Fibroblast of skin of right quadriceps (primary cell): Measurements from ENCODE around the gene EPS8L1.
A peak's percentile ranks its signal among the peaks of the same experiment; 100 is the strongest.
"Not testable (repeated sequence)": the region's sequence is repeated elsewhere in the genome, so short reads cannot be mapped to it uniquely, and the experiment has no call there.

Experiments
- DNase-seq: peaks from one replicate; pipeline ENCODE4 v3.0.0-alpha.2; 2013

Gene EPS8L1

DNA sequence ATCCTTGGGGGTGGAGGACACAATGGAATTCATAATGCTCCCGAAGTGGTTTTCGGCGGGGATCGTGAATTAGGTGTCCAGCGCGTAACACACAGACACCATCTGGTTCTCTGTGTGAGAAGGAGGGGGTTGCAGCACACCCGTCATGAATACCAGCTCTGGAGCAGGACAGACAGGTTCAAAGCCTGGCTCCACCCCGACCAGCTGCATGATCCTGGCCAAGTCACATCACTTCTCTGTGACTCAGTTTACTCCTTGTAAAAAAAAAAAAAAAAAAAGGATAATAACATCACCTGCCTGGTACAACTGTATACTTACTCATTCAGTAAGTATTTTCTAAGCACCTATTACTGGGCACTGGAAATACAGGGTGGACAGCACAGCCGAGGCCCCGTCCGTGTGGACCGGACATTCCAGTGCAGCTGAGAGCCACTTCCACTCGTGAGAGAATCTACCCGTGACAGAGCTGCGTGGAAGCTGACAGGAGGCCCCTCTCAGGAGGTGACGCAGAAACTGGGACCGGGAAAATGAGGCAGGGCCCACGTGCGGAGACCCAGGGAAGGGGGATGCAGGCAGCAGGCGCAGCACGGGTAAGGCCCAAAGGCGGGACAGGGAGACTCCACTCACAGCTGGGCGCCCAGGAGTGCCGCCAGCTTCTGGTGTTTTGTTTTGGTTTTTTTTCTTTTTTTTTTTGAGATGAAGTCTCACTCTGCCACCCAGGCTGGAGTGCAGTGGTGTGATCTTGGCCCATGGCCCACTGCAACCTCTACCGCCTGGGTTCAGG, 24.7 kb upstream of the EPS8L1 start:
- DNase-seq, result no peak

DNA sequence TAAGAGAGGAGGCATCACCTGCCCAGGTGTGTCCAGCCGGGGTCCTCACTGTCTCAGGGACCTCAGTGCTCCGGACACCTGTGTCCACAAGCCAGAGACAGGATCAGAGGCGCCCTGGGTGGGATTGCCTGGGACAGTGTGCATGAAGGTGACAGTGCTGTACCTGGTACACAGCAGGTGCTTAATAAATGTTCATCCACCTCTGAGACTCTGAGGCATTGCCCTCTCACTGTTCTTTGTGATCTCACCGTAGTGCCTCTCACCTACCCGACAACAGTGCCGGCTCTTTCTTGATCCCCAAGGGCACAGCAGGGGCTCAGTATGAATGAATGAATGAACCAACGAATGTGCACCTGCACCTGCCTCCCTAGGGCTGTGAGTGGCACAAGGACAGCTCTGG, 21.9 kb upstream of the EPS8L1 start:
- DNase-seq, result no peak

DNA sequence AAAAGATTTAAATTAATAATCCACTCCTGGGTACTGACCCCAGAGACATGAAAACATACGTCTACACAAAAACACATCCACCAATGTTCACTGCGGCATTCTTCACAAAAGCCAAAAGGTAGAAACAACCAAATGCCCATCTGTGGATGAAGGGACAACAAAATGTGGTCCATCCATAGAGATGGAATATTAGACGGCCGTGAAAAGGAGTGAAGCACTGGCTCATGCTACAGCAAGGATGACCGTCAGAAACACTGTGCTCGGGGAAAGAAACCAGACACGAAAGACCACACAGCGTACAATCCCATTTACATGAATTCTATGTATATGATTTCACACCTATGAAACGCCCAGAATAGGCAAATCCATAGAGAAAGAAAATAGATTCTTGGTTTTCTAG, 18.8 kb upstream of the EPS8L1 start:
- DNase-seq, result no peak

DNA sequence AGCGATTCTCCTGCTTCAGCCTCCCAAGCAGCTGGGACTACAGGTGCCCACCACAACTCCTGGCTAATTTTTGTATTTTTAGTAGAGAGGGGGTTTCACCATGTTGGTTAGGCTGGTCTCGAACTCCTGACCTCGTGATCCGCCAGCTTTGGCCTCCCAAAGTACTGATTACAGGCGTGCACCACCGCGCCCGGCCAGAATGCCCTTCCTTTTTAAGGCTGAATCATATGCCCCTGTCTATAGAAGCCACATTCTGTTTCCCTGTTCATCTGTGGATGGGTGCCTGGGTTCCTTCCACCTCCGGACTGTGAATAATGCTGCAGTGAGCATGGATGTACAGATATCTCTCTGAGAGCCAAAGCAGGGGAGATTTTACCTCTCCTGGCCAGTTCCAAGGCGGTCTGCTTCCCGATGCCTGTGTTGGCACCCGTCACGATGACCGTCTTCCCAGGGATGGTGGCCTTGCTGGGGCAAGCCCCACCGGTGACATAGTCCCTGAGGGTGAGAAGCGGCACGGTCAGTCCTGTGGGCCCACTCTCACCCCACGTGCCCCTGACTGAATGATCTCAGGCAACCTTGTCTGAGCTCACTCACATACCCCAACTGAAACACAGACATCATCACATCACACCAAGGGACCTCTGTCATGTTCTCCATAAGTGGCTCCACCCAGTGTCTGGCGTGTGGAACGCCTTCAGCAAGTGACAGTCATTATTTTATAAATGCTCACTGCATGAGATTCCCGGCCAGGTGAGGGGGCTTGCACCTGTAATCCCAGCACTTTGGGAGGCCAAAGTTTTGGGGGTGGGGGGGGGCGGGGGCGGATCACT, 16.7 kb upstream of the EPS8L1 start:
- no peak for DNase-seq

DNA sequence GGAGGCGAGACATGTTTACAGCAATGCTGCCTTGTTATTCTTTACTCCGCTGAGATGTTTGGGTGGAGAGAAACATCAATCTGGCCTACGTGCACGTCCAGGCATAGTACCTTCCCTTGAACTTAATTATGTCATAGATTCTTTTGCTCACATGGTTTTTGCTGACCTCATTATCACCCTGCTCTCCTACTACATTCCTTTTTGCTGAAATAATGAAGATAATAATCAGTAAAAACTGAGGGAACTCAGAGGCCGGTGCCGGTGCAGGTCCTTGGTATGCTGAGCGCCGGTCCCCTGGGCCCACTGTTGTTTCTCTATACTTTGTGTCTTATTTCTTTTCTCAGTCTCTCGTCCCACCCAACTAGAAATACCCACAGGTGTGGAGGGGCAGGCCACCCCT, 15.4 kb upstream of the EPS8L1 start:
- not testable (repeated sequence) for DNase-seq

DNA sequence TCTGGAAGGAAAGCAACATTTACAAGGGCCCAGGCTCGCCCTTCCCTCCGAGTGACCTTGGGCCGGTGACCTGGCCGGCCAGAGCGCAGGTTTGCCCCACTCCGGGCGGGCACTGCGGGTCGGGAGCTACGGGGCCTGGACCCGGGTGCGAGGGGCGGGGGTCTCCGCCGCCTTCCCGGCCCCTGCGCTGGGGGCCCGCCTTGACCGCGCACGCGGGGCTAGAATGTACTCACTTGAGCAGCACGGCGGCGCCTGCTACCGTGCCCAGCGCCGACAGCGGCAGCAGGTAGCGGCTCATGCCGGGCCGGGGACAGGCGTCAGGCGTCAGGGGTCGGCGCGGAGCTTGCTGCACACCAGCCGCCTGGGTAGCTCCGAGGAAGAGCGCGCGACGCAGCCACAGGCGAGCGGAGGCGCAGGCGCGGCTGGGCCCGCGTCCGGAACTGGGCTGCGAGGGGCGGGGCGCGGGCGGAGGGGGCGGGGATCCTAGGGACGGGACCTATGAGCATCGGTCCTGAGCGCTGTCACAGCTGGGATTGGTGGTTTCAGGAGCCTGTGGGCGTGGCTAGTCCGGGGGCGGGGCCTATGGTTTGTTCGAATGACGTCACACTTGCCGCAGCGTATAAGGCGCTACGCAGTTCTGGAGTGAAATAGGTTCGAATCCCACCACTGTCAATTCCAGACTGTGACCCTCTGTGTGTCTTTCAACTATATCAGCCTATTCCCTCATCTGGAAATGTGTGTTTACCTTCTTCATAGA, 12.8 kb upstream of the EPS8L1 start, which contains the start of gene RDH13:
Gene RDH13 (minus strand): TSS at position 414 of the 757 bp plus-strand sequence. CDS start 116 bp downstream, at position 298.
- DNase-seq, result peak; percentile 93

DNA sequence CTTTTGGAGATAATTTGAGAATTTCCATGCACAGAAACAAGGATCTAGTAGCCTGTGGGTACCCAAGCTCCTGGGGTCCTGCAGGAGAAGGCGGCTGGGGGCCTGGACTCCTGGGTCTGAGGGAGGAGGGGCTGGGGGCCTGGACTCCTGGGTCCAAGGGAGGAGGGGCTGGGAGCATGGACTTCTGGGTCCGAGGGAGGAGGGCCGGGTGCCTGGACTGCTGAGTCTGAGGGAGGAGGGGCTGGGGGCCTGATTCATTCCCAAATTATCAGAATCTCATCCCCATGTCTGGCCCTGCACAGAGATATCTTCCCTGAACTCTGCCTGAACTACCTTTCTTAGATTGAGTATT, 12.2 kb upstream of the EPS8L1 start:
- no peak for DNase-seq

DNA sequence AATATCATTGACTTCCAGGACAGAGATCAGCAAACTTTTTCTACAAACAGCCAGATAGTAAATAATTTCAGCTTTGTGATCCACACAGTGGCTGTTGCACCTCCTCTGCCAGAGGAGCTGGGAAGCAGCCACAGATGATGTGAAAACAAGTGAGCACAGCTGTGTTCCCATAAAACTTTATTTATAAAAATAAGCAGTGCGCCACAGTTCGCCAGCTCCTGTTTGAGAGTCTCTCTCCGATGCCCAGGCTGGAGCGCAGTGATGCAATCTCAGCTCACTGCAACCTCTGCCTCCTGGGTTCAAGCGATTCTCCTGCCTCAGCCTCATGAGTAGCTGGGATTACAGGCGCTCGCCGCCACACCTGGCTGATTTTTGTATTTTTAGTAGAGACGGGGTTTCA, 10.2 kb upstream of the EPS8L1 start:
- not testable (repeated sequence) for DNase-seq

DNA sequence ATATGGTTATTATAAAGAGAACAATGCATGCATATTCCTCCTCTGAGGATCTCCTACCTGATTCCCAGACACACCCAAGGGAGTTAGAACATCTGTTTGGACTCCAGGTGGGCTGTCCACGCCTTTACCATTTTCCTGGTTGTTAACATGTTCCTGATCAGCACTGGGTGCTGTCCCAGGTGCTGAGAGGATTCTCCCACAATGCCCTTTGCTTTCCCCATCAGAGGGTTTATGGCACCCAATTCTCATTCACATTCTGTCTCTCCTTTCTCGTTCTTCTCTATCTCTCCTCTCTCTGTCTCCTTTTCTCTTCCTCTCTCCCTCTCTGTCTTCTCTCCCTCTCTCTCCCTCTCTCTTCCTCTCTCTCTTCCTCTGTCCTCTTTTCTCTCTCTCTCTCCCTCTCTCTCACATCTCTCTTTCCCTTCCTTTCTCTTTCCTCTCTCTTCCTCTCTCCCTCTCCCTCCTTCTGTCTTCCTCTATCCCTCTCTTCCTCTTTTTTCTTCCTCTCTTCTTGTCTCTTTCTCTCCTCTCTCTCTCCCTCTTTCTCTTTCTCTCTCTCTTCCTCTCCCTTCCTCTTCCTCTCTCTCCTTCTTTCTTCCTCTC, 9.5 kb upstream of the EPS8L1 start:
- no peak for DNase-seq

DNA sequence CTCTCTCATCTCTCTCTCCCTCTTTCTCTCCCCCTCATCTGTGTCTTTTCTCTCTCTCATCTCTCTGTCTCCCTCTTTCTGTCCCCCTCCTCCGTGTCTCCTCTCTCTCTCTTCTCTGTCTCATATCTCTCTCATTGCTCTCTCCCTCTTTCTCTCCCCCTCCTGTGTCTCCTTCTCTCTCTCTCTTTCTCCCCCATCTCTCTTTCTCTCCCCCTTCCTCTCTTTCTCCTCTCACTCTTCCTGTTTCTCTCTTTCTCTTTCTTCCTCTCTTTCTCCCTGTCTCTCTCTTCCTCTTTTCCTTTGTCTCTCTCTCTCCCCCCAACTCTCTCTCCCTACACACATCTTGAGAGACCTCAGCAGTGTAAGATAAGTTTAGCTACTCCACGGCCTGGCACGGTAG, 7.8 kb upstream of the EPS8L1 start:
- no peak for DNase-seq

DNA sequence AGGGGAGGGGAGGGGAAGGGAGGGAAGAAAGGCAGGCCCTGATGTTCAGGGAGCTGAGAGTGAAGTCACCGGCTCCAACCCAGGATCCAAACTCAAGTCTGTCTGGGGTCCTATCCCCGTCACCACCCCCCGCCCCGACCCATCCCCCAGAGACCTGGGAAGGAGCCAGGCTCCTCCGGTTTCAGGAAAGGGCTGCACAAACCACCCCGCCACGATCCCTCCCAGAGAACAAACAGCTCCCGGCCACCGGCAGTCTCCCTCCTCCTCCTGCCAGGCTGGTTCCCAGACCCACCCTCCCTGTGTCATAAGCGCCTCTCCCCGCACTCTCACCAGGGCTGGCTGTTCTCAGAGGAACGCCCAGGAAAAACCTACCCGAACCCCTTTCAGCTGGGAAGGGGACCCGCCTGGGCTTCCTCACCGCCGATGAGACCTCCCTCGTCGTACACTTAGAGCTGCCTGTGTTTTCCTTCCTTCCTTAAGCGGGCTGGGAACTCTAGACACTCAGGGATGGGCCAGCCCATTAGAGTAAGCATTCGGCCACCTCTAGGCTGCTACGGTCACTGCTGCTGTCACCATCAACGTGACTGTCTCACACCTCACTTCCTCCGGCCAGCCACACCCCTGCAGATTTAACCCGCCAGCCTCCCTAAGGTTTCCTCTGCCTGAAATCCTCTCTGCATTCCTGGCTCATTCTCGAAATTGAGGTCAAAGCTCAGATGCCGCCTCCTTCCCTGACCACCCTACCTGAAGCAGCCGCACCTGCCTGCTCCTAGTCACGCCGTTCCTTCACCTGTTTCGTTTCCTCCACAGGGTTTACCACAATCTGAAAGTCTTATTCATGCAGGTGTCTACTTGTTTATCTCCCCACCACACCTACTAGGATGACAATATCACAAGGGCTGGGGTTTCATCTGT, 6.5 kb upstream of the EPS8L1 start:
- no peak for DNase-seq

DNA sequence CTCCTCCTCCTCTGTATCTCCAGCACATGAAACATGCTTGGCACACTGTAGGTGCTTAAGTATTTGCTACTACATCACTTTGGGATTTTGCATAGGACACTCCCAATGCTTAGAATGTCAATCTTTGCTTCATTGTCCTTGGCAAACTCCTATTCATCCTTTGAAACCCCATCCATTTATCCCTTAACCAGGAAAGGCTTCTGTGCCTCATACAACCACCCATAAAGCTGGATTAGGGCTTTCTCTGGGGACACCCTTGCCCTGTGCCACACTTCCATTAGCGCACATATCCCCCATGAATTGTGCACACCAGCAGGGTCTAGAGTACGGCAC, 5.8 kb upstream of the EPS8L1 start:
- DNase-seq, result no peak

DNA sequence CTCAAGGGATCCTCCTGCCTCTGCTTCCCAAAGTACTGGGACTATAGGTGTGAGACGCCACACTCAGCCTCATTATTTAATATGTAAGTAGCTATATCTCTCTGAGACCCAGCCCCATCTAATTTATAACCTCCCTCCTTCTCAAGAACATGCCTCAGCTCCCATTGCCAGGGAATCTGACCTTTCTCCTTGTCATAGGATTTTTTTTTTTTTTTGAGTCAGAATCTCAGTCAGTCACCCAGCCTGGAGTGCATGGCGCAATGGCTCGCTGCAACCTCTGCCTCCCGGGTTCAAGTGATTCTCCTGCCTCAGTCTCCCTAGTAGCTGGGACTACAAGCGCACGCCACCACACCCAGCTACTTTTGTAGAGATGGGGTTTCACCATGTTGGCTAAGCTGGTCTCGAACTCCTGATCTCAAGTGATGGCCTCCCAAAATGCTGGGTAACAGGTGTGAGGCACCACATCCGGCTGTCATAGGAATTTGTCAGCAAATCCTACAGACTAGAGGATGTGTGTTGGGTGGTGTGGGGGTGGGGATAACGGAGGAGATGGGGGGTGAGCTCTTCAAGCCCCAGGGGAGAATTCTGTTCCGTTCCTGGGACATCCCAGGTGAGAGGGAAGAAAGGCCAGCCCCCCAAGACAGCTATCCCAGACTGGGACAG, 5.1 kb upstream of the EPS8L1 start:
- no peak for DNase-seq

DNA sequence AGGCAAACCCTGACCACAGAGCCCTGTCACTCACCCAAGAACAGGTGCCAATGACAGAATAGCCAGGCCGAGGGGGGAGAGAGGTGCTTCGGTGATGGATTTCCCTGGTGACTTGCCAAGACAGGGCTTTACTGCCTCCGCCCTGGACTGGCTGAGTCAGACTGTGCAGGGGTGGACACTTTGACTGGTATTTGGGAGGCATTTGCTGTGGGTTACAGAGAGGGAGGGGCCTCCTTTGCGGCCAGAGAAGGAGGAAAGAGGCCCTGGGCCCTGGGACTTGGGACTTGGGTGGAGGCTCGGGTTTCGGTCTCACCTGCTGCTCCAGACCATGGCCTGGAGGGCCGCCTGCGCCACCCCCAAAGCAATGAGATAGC, 4.6 kb upstream of the EPS8L1 start:
- DNase-seq, result peak; percentile 38

DNA sequence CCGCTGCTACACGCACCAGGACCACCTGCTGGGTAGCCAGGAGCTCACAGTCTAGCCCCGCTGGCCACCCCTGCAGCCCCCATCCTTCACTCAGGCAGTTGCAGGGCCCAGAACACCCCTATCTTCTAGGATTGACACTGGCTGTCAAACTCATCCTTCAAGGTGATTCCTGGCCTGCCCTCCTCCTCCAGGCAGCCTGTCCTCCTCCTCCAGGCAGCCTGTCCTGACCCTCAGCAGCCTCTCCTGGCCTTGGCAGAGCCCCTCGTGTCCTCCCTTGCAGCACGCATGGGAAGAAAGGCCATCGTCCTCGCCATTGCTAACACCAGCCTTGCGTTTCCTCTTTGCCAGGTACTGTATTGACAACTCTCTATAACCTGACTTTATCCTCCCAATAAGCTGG, 3.8 kb upstream of the EPS8L1 start:
- DNase-seq, result no peak

DNA sequence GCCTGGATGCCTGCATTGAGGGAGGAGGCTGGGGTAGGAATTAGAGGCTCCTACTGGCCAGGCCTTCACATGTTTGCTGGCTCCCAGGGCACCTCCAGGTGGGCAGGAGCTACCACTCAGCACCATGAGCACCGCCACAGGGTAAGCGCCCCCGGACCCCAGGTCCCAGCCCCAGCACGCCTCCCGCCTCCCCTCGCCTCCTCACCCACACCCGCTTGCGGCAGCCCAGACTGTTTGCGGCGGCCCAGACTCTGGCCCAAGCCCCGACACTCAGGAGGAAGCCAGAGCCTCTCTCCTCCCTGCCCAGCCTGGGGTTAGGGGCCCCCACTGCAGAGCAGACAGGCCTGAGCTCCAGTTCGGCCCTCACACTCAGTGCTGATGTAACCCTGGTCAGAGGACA, 652 bp downstream of the EPS8L1 start:
- no peak for DNase-seq

DNA sequence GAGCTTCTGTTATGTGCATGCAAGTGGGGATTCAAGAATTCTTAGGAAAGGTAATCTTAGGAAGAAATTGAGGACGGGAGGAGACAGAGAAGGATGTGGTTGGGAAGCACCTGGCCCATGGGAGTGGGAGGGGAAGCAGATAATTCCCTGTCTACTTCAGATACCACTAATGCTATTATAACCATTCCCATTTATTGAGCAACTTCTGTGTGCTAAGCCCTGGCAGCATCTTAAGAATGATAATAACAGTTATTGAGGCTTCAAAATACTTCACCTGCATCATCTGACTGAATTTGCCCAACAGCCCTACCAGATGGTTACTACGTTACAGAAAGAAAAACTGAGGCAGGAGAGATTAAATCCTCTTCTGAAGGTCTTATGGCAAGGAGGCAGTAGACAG, 1.4 kb downstream of the EPS8L1 start:
- DNase-seq, result no peak

DNA sequence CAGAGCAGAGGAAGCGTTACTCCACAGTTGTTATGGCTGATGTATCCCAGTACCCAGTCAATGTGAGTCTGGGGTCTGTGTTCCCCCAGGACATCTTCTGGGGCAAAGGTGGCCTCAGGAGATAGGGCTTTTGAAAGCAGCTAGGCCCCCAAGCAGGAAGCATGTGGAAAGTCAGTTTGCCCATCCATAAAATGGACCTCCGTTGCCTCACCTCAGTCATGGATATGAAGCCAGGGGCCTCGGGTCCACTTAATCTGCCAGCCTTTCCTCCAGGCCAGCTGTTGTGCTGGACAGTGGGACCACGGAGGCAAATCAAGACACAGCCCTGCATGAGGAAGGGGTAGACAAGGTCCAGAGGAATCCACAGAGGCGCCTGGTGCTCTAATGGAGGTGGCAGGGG, 3.3 kb downstream of the EPS8L1 start:
- DNase-seq, result no peak

DNA sequence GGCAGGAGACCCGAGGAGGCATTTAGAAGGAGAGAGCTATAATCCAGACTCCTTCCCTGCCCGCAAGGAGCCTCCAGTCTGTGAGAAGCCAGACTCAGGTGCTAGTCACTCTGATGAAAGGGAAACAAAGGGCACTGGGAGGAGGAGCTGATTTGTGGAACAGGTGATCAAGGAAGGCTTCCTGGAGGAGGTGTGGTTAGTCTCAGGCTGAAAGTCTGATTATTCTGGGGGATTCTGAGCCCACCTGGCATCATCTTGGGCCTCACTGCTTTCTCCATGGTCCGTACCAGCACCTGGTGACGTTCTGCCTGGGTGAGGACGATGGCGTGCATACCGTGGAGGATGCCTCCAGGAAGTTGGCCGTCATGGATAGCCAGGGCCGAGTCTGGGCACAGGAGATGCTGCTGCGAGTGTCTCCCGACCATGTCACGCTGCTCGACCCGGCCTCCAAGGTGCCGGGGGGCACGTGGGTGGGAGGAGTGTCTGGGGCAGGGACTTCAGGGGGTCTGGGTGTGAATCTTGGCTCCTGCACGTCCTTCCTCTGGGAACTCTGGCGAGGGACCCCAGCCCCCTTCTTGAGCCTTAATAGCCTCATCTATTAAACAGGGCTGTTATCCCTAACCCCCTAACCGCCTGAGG, 3.9 kb downstream of the EPS8L1 start:
- no peak for DNase-seq

DNA sequence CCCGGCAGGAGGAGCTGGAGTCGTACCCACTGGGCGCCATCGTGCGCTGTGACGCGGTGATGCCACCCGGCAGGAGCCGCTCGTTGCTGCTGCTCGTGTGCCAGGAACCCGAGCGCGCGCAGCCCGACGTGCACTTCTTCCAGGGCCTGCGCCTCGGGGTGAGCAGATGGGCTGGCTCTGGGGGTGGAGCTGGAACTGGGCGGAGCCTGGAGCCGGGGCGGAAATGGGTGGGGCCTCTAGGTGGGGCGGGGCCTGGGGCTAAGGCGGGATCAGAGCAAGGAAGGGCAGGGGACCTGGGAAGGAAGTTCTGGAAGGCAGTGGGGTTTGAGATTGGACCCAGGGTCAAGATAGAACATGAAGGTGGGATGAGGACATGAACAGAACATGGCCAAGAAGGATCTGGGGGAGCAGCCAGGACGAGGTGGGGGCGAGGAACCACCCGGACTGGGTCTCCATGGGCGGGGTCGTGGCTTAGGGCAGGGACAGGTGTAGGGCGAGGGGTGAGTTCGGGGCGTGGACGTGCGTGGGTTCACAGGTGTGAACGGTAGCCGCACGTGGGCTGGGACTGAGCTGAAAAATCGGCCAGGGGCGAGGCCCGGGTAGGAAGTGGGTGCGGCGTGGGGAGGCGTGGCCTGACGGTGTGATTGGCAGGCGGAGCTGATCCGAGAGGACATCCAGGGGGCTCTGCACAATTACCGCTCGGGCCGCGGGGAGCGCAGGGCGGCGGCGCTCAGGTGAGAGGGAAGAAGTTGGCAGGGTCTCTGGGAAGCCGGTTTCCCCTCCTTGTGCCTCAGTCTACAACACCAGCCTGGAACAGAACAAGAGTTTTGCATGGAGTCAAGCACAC, 4.7 kb downstream of the EPS8L1 start:
- peak; percentile 54 for DNase-seq
